HUES6 (cell line): ENCODE data around the gene IL15.

Experiments used
- H3K27ac ChIP-seq: 2 replicates; pipeline ENCODE4 v1.7.0; 2013; ENCODE audit warnings: low read depth, mild to moderate bottlenecking, low read length, inconsistent platforms
- H3K27me3 ChIP-seq: 2 replicates; pipeline ENCODE4 v1.6.1; 2013; ENCODE audit warnings: low read length; ENCODE audit not compliant: control insufficient read depth, insufficient read depth
- H3K36me3 ChIP-seq: 2 replicates; pipeline ENCODE4 v1.6.1; 2013; ENCODE audit warnings: low read length; ENCODE audit not compliant: control insufficient read depth, insufficient read depth
- H3K4me1 ChIP-seq: 2 replicates; pipeline ENCODE4 v1.6.1; 2013; ENCODE audit warnings: low read length; ENCODE audit not compliant: control insufficient read depth, insufficient read depth
- H3K4me3 ChIP-seq: 2 replicates; pipeline ENCODE4 v1.5.1; 2013; ENCODE audit warnings: low read depth, low read length
- H3K9ac ChIP-seq: one replicate; pipeline ENCODE4 v1.6.1; 2013; ENCODE audit warnings: mild to moderate bottlenecking, low read length
- H3K9me3 ChIP-seq: 2 replicates; pipeline ENCODE4 v1.6.1; 2013; ENCODE audit warnings: low read depth, low read length; ENCODE audit not compliant: control insufficient read depth, insufficient read depth

Gene IL15

GRCh38 chr4:141772838-141773237 is 136.5 kb downstream of the IL15 start:
- Histone ChIP-seq H3K9ac (no peak overlapping the region), H3K27ac (no peak overlapping the region), H3K4me3 (no peak overlapping the region), H3K4me1 (peaks cover 4% of the 10 kb centered on the region; the same call in 1 of the 2 replicates), H3K27me3 (no peaks in the 10 kb centered on the region), H3K9me3 (no peaks in the 10 kb centered on the region), H3K36me3 (no peaks in the 10 kb centered on the region)

GRCh38 chr4:141782205-141782604 is 145.8 kb downstream of the IL15 start:
- Histone ChIP-seq H3K36me3 (no peaks in the 10 kb centered on the region), H3K4me1 (no peaks in the 10 kb centered on the region), H3K27ac (no peak overlapping the region), H3K9ac (no peak overlapping the region), H3K4me3 (no peak overlapping the region), H3K27me3 (no peaks in the 10 kb centered on the region), H3K9me3 (peaks cover 6% of the 10 kb centered on the region; the same call in 1 of the 2 replicates)
